Activated CD8-positive, alpha-beta memory T cell treated with anti-CD3 and anti-CD28 coated beads, Interleukin-2, amount 50 U/mL, for 24 hours (primary cell): ENCODE data around the gene TRMT2B.
"Not testable (repeated sequence)": the region's sequence is repeated elsewhere in the genome, so short reads cannot be mapped to it uniquely, and the experiment has no call there.

Experiments used
- DNase-seq: peaks from one replicate; pipeline ENCODE4 v3.0.0-alpha.2; 2020; ENCODE audit errors: extremely low read depth

Gene TRMT2B

GRCh38 chrX:101009090-101009489 is 42.8 kb downstream of the TRMT2B start:
- no peak for DNase-seq

- DNase-seq: no peak
These were observed 52.5 kb downstream of the TRMT2B start for GRCh38 chrX:100999451-100999850.

DNA sequence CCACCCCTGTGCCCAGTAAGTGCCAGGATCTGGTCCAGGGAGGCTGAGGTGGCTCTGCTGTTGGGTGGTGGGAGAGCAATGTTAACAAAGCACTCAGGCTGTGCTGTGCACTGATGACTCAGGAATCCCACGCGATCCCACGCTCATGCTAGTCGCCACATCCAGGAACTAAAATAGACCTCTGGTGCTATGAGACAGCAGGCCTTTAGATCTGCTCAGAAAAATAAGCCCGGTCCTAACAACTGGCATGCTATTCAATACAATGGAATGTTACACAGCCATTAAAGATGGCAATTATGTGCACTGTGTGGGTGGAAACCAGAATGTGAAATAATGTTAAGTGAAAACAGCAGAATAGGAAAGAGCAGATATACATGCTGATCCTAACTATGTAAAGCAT is 56.4 kb downstream of the TRMT2B start:
- DNase-seq: no peak

GRCh38 chrX:100994352-100995281 is 57.3 kb downstream of the TRMT2B start:
- no peak for DNase-seq

DNA sequence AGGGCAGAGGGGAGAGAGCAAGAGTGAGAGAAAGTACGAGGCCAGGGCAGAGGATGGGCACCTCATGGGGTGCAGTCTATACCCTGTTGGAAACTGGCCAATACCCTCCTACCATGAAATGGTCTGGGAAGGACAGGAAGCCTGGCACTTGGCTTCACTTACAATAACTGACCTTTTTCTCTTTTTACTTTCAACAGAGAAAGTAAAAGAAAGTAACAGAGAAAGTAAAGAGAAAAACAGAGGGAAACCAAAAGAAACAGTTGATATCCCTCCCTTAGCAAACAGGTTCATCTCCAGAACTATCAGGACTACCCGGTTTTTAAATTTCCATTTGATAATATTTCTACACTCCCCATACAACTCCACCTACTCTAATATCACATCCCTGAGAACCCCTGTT is 61.8 kb downstream of the TRMT2B start:
- DNase-seq: no peak

- no peak for DNase-seq
These were observed 67.1 kb downstream of the TRMT2B start for GRCh38 chrX:100984818-100985217.

GRCh38 chrX:100981498-100981845 is 70.4 kb downstream of the TRMT2B start:
- DNase-seq: not testable (repeated sequence)

GRCh38 chrX:100980608-100981497 is 71.1 kb downstream of the TRMT2B start:
- no peak for DNase-seq

GRCh38 chrX:100979881-100980607 is 71.9 kb downstream of the TRMT2B start:
- no peak for DNase-seq

DNA sequence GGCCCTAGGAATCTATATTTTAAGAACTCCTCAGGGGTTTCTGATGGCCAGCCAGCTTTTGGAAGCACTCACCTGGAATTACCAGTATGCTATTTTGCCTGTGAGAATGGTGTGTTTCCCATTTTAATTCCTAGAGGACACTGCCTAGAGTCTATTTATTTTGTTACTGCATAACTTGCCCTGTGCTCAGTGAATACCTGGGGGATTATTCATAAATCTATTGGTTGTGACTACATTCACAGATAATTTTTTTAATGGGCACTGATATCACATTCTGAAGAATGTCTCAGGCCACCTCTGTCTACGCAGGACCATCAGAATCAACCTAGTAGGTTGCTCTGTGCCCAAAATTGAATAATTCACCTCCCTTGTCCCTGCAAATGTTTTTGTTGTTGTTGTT is 75.7 kb downstream of the TRMT2B start:
- no peak for DNase-seq

DNA sequence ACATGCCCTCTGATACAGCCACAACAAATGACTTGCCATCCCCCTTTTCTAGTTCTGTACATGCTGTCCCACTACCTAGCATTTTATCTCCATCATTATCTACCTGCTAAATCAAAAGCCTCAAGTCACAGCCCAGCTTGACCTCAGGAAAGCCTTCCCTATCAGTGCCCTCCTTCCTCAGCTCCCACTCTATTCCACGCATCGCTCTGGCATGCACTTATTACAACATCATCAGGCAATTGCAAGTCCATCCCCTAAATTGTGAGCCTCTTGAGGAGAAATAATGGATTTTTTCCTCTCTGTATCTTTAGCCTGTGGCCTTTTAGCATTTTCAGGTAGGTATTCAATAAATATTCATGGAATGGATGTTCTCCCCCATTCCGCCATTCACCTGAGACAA is 76.7 kb downstream of the TRMT2B start:
- DNase-seq: no peak

- DNase-seq: no peak
These were observed 78.5 kb downstream of the TRMT2B start for GRCh38 chrX:100973411-100973810.

DNA sequence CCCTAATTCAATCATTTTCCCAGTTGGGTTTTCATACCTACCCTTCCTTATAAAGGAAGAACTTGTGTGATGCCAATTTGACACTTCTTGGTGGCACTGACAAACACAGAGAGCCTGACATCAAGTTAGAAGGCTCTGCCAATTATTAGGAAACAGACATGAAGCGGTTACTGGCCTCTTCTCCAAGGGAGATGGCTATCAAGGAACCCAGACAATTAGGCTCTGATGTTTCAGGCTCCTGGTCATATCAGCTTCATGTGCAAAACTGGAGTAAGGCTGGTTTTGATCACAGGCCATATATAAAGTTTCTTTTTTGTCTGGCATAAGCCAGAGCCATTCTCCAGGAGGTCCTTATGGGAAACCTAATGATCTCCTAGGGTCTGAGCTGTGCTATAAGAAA is 82.0 kb downstream of the TRMT2B start:
- no peak for DNase-seq

DNA sequence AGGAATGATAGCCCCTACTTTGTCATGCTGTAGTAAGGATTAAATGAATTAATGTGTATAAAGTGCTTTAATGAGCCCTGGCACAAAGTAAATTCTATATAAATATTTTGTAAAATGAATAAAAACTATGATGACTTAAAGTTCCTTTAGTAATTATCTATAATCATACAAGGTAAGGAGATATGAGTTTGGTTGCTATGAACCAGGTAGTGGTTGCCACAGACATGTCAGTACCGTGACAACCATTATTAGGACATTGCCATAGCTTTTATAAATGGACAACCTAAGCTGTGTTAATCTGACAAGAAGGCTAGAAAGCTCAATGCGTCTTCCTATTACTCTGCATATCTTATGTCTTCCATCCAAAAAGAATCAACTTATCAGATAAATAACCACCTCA is 82.5 kb downstream of the TRMT2B start, which contains the start of gene ARL13A:
Gene ARL13A (plus strand): TSS at position 301 of the 400 bp plus-strand sequence. CDS start 3,982 bp downstream, outside the sequence.
- DNase-seq: no peak

GRCh38 chrX:100964362-100964761 is 87.5 kb downstream of the TRMT2B start:
- no peak for DNase-seq

- DNase-seq: no peak
These were observed 89.1 kb downstream of the TRMT2B start for GRCh38 chrX:100962811-100963210.
